Measurements from ENCODE around the gene ARL17B.
"Not testable (repeated sequence)": the region's sequence is repeated elsewhere in the genome, so short reads cannot be mapped to it uniquely, and the experiment has no call there.

GRCh38 chr17:46225274-46225794 is 136.2 kb downstream of the ARL17B start:
- TF ChIP-seq, protein P1, sequence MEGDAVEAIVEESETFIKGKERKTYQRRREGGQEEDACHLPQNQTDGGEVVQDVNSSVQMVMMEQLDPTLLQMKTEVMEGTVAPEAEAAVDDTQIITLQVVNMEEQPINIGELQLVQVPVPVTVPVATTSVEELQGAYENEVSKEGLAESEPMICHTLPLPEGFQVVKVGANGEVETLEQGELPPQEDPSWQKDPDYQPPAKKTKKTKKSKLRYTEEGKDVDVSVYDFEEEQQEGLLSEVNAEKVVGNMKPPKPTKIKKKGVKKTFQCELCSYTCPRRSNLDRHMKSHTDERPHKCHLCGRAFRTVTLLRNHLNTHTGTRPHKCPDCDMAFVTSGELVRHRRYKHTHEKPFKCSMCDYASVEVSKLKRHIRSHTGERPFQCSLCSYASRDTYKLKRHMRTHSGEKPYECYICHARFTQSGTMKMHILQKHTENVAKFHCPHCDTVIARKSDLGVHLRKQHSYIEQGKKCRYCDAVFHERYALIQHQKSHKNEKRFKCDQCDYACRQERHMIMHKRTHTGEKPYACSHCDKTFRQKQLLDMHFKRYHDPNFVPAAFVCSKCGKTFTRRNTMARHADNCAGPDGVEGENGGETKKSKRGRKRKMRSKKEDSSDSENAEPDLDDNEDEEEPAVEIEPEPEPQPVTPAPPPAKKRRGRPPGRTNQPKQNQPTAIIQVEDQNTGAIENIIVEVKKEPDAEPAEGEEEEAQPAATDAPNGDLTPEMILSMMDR (IDR thresholded peaks at IDR 0.05 in 2 of 3, conservative IDR thresholded peaks at IDR 0.05 in 1 of 3; ENCODE audit: borderline replicate concordance in 1 of 3, insufficient read depth in 1 of 3, low read depth in 2 of 3, low read length in 2 of 3): not testable (repeated sequence)
- TF ChIP-seq, protein P2, sequence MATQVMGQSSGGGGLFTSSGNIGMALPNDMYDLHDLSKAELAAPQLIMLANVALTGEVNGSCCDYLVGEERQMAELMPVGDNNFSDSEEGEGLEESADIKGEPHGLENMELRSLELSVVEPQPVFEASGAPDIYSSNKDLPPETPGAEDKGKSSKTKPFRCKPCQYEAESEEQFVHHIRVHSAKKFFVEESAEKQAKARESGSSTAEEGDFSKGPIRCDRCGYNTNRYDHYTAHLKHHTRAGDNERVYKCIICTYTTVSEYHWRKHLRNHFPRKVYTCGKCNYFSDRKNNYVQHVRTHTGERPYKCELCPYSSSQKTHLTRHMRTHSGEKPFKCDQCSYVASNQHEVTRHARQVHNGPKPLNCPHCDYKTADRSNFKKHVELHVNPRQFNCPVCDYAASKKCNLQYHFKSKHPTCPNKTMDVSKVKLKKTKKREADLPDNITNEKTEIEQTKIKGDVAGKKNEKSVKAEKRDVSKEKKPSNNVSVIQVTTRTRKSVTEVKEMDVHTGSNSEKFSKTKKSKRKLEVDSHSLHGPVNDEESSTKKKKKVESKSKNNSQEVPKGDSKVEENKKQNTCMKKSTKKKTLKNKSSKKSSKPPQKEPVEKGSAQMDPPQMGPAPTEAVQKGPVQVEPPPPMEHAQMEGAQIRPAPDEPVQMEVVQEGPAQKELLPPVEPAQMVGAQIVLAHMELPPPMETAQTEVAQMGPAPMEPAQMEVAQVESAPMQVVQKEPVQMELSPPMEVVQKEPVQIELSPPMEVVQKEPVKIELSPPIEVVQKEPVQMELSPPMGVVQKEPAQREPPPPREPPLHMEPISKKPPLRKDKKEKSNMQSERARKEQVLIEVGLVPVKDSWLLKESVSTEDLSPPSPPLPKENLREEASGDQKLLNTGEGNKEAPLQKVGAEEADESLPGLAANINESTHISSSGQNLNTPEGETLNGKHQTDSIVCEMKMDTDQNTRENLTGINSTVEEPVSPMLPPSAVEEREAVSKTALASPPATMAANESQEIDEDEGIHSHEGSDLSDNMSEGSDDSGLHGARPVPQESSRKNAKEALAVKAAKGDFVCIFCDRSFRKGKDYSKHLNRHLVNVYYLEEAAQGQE (IDR thresholded peaks at IDR 0.05; ENCODE audit: low read depth): not testable (repeated sequence)
- peak; percentile 86 for TF ChIP-seq SP1 (IDR thresholded peaks at IDR 0.05; ENCODE audit: low read depth)
- TF ChIP-seq RAD21 (IDR thresholded peaks at IDR 0.05; ENCODE audit: low read depth): not testable (repeated sequence)
- TF ChIP-seq, protein P3, sequence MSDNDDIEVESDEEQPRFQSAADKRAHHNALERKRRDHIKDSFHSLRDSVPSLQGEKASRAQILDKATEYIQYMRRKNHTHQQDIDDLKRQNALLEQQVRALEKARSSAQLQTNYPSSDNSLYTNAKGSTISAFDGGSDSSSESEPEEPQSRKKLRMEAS (IDR thresholded peaks at IDR 0.05): not testable (repeated sequence)
